ENCODE results near the gene PPP1R12B.
A peak's percentile ranks its signal among the peaks of the same experiment; 100 is the strongest.
"Not testable (repeated sequence)": the region's sequence is repeated elsewhere in the genome, so short reads cannot be mapped to it uniquely, and the experiment has no call there.

Gene PPP1R12B

GRCh38 chr1:202488178-202488649 is 139.7 kb downstream of the PPP1R12B start:
- not testable (repeated sequence) for DNase-seq (ENCODE audit: low read depth)

- not testable (repeated sequence) for DNase-seq (ENCODE audit: low read depth)
These were observed 140.6 kb downstream of the PPP1R12B start for GRCh38 chr1:202489101-202489500.

DNA sequence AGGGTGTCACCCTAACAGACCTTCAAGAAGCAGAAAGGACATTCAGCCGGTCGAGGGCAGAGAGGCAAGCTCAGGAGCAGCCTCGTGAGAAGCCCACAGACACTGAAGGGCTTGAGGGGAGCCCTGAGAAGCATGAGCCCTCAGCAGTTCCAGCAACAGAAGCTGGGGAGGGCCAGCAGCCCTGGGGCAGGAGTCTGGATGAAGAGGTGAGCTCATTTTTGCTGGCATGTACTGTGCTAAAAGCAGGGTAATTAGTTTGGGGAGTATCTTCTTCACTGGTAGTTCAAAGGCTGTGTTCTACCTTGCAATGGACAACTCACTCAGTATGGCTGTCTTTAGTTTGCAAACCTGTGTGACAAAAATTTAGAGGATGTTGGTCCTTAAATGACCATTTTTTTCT is 144.6 kb downstream of the PPP1R12B start:
- not testable (repeated sequence) for DNase-seq (ENCODE audit: low read depth)

- DNase-seq (ENCODE audit: low read depth), result no peak
These were observed 150.0 kb downstream of the PPP1R12B start for GRCh38 chr1:202498542-202498941.

GRCh38 chr1:202499997-202500396 is 151.5 kb downstream of the PPP1R12B start:
- DNase-seq (ENCODE audit: low read depth), result not testable (repeated sequence)

DNA sequence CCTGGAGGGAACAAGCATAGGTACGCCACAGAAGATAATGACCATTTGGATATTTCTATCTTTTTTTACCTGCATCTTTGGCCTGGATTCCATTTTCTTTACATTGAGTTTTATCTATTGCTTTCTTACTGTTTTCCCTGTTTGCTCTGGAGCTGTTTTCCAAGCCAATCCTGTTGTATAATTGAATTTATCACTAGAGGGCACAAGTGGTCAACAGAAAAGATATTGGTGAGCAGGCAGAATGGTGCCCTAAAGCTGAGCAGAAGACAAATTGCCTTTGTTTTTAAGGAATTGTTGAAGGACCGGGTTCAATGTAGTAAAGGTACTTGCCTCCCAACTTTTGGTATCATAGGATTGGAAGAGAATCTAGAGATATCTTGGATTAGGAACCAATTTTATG is 152.8 kb downstream of the PPP1R12B start:
- no peak for DNase-seq (ENCODE audit: low read depth)

DNA sequence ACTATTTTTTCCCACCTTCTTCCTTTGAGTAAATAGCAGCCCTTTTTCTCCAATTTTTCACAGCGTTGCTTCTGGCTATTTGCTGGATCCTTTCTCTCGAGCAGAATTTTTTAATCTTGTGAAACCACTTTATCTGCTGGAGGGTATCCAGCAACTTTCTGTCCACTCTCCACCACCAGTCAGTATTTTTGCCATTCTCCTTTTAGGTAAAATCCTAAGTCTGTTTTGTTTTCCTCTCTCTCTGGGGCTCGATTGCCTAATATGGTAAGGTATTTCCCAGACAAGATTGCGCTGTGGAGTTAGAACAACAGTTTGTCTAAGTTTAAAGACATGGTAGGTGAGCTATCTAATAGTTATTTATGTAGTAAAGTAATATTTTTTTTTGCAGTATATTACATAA is 156.9 kb downstream of the PPP1R12B start:
- peak; percentile 42 for DNase-seq (ENCODE audit: low read depth)

GRCh38 chr1:202505880-202506575 is 157.5 kb downstream of the PPP1R12B start:
- DNase-seq (ENCODE audit: low read depth), result not testable (repeated sequence)

DNA sequence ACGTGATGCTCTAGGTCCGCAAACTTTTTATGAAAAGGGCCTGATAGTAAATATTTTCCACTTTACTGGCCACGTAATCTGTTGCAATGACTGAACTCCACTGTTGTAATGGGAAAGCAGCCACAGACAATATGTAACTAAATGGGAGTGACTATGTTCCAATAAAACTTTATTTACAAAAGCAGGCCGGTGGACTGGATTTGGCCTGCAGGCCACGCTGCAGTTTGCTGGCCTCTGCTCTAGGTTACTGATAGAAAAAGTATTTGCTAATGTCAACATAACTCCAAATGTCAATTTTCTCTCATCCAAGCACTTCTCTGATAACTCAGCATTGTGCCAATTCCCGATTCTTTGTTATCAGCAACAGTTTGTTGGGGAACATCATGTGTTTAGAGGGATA is 160.4 kb downstream of the PPP1R12B start:
- not testable (repeated sequence) for DNase-seq (ENCODE audit: low read depth)

- not testable (repeated sequence) for DNase-seq (ENCODE audit: low read depth)
These were observed 165.4 kb downstream of the PPP1R12B start for GRCh38 chr1:202513875-202514274.

DNA sequence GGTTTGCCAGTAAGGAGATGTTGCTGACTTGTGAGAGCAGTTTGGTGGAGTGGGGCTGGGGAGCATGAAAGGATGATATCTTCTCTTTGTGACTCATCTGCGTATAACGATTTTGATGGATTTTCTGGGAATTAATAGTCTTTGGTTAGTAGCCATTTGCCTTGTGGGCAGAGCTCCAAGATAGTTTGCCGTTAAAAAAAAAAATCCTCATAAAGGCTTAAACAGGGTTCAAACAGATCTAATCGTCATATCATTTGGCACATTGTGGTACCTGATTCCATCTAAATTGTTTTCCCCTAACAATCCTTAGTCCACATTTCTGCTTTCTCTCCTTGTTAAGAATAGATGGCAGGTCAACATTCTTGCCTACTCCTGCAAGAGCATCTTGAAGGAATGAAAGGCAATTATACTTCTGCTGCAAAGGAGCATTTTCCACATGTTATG is 168.0 kb downstream of the PPP1R12B start:
- DNase-seq (ENCODE audit: low read depth), result no peak

GRCh38 chr1:202517146-202517545 is 168.6 kb downstream of the PPP1R12B start:
- not testable (repeated sequence) for DNase-seq (ENCODE audit: low read depth)

GRCh38 chr1:202518180-202518579 is 169.7 kb downstream of the PPP1R12B start:
- DNase-seq (ENCODE audit: low read depth), result not testable (repeated sequence)

DNA sequence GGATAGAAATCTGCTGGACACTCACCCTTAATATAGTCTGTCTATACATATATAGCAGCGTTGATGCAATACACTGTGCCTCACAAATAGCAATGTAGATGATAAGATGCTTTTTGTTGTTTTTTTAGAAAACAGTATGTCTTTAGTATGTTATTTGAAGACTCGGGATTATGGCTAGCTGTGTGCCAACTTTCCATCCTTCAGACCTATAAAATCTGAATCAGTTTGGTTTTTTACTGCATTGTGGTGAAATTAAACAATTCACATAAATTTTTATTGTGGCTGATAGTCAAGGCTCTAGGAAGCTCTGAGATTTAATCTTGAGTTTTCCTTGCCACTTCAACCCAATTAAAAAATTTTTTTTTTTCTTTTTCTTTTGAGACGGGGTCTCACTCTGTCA is 170.4 kb downstream of the PPP1R12B start:
- not testable (repeated sequence) for DNase-seq (ENCODE audit: low read depth)

GRCh38 chr1:202520129-202520856 is 171.8 kb downstream of the PPP1R12B start:
- not testable (repeated sequence) for DNase-seq (ENCODE audit: low read depth)

- DNase-seq (ENCODE audit: low read depth), result not testable (repeated sequence)
These were observed 172.3 kb downstream of the PPP1R12B start for GRCh38 chr1:202520857-202521216.

DNA sequence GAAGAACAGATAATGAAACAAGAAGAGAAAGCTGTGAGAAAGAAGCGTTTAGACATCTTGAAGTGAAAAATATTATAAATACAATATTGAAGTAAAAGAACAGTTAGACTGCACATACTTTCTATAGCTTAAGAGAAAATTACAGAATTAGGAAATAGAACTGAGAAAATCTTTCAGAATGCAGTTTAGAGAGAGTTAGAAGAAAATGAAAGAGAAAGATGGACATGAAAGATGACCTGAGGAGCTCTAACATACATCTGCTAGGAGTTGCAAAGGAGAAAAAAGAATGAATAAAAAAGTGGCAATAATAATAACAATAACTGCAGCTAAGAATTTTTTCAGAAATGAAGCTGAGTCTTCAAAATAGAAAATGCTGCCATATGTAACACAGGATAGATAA is 173.0 kb downstream of the PPP1R12B start:
- not testable (repeated sequence) for DNase-seq (ENCODE audit: low read depth)

DNA sequence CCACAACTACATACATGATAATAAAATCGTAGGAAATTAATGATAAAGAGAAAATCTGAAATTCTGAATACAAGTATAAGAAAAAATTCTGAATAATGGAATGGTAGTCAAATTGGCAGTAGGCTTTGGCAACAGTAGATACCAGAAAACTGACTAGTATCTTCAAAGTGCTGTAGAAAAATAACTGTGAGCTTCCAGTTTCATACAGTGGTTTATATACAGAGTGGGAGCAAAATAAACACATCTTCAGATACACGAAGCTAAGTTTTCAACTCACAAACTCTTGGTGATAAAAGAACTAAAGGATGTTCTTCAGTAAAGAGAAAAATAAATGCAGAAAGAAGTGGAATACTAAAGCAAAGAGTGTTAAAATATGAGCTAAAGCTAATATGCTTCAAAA is 173.4 kb downstream of the PPP1R12B start:
- no peak for DNase-seq (ENCODE audit: low read depth)

DNA sequence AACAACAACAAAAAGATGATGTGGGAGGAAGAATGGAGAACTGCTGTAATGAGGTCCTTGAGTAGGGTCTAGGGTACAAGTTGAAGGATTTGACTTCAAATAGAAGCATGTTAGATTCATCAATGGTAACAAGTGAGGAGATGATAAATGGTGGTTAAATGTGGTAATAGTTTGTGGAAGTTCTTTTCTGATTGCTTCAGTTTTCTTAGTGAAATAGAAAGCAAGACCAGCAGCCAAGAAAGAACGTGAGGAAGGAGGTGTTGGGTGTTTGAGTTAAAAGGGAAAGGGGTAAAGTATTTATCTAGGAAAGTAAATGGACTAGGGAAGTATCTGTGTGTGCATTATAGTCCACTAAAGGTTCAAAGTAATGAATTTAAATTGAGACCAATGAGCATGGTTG is 177.6 kb downstream of the PPP1R12B start:
- DNase-seq (ENCODE audit: low read depth), result not testable (repeated sequence)

GRCh38 chr1:202528096-202528722 is 179.7 kb downstream of the PPP1R12B start:
- DNase-seq (ENCODE audit: low read depth), result not testable (repeated sequence)

GRCh38 chr1:202530686-202531085 is 182.2 kb downstream of the PPP1R12B start:
- not testable (repeated sequence) for DNase-seq (ENCODE audit: low read depth)

- DNase-seq (ENCODE audit: low read depth), result no peak
These were observed 182.9 kb downstream of the PPP1R12B start for GRCh38 chr1:202531472-202531811.

All from GM04504 (cell line).